Body of pancreas (tissue), 4 donors: ENCODE measurements around the gene NMNAT3.

Experiments
- POLR2A ChIP-seq, 3 donors: fragments of 450-650 bp; IDR thresholded peaks; one replicate each; pipeline ENCODE4 v1.6.1; 2016; ENCODE audit warnings: antibody characterized with exemption in 3 of 3, mild to moderate bottlenecking in 2 of 3
- TF ChIP-seq, protein P1 (sequence below), 7 experiments: fragments of 450-650 bp in 4 of 7; fragments of 200-600 bp in 3 of 7; sonication (generic) in 3 of 7; IDR thresholded peaks; one replicate each; pipeline ENCODE4 v1.5.1; 2016 to 2019; ENCODE audit warnings: antibody characterized with exemption in 7 of 7

DNA sequence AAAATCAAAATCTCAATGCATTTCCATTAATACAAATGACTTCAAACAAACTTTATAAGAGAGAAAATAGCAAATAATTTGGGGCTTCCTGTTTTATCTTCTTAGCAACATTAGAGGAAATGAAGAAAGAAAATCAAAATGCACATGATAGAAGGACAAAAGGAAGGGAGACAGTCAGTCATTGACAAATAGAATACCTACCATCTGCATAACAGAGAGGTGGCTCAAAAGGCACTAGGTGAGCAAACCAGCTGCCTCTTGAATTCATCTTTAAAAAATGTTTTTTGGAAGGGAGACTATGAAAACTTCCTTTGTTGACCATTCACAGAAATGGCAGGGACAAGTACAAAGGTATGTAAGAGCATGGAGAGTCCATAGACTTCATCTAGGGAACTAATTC, 9.4 kb downstream of the NMNAT3 start:
- TF ChIP-seq, protein P1, sequence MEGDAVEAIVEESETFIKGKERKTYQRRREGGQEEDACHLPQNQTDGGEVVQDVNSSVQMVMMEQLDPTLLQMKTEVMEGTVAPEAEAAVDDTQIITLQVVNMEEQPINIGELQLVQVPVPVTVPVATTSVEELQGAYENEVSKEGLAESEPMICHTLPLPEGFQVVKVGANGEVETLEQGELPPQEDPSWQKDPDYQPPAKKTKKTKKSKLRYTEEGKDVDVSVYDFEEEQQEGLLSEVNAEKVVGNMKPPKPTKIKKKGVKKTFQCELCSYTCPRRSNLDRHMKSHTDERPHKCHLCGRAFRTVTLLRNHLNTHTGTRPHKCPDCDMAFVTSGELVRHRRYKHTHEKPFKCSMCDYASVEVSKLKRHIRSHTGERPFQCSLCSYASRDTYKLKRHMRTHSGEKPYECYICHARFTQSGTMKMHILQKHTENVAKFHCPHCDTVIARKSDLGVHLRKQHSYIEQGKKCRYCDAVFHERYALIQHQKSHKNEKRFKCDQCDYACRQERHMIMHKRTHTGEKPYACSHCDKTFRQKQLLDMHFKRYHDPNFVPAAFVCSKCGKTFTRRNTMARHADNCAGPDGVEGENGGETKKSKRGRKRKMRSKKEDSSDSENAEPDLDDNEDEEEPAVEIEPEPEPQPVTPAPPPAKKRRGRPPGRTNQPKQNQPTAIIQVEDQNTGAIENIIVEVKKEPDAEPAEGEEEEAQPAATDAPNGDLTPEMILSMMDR (IDR thresholded peaks at IDR 0.05), result no peak
- no peak for TF ChIP-seq POLR2A (IDR thresholded peaks at IDR 0.05)
